HuH-7.5 (cell line): Measurements from ENCODE around the gene CLCN5.

Experiments used
- DNase-seq: peaks from one replicate; pipeline ENCODE4 v3.0.0; 2011; ENCODE audit warnings: low spot score

The CLCN5 gene

DNA sequence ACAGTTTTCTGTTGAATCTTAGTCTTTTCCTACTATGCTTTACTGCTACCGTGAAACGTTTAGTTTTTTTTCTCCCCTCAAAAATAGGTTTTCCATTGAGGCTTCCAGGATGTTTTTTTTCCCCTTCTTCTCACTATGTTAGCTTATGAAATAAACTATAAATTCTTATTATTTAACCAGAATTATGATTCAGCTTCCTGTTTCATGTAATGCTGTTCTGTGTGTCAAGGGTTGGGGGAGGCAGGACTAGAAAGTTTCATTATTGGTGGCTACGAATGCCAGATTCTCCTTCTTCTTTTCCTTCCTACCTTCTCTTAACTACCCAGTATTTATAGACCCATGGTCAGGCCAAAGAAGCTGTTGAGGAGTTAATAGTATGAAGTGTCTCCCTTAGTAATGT is 11.8 kb downstream of the CLCN5 start:
- no peak for DNase-seq

DNA sequence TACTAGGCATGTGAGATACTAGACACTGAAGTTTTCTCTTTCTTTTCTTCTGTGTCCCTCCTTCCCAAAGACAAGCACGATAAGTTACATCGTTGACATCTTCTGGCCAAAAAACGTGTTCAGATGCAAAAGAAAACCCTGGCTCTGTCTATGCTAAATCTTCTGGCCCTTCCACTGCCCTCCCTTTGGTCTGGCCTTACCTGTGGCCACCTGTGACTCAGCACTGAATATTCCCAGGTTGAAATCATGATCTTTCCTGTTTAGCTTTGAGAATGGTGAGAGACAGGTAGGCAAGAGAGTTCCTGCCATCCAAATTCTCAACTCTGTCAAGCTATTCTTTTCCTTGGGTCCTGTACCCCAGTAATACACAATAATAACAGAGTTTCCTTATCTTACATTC is 12.3 kb downstream of the CLCN5 start:
- DNase-seq: no peak

DNA sequence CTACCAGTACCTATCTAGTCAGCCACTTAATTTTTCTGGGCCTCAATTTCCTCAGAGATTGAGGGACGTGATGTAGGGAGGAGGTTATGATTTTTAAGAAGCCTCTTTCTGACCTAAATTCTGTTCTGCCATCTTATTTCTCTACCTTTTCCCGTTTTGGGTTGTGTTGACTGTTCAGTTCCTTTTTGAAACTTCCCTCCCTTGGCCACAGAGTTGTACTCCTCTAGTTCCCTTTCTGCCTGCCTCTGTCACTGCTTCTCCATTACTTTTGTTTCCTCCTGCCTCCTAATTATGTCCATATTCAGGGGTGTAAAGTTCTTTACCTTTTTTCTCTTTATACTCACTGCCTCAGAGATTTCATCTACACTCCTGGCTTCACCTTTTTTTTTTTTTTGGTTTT is 25.4 kb downstream of the CLCN5 start:
- DNase-seq: no peak

GRCh38 chrX:49949961-49950360 is 27.6 kb downstream of the CLCN5 start:
- DNase-seq: no peak

GRCh38 chrX:49951524-49952193 is 29.3 kb downstream of the CLCN5 start:
- DNase-seq: no peak

DNA sequence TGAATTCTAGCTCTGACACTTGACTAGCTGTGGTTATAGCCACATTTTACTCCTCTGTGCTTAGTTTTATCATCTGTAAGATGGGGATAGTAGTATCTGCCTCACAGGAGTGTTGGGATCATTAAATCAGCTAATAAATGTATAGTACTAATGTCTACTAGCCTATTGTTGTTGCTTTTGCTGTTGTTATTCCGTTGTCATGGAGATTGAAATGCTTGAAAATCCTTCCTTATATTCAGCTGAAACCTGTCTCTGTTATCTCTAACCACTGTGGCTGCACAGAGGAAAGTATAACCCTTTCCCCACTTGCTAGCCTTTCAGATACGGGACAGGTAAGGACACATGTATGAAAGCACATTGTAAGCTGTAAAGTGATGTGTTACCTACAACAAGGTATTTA is 33.9 kb downstream of the CLCN5 start:
- no peak for DNase-seq

DNA sequence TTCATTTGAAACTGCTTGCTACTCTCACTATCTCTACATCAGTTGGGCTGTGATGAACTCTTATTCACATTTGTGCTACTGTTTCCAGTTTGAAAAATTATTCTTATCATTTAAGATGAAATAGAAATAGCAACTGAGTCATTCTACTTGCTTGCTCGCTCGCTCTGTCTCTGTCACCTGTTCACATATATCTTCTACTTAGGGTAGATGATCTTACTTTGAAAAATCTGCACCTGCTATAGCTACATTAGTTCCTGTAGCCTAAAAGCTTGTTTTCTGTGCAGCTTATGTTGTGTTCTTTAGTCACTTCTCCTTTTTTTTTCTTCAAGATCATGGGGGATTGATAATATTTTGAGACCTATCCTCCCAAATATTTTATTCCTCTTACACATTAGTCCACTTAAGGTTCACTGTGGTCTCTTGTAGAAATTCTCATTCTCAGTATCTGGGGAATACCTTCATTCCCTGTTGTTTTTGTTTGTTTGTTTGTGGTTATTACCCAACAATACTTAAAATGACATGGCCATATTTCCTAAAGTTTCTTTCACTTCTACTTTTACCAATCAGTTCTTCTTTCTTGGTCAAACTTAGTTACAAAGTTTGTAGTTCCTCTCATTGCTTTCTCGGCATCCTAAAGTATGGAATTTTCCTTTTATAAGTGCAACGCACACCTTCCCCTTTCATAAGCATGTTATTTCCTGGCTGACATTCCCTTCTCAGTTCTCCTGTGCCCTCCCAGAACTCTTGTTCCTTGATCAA is 36.5 kb downstream of the CLCN5 start:
- no peak for DNase-seq

DNA sequence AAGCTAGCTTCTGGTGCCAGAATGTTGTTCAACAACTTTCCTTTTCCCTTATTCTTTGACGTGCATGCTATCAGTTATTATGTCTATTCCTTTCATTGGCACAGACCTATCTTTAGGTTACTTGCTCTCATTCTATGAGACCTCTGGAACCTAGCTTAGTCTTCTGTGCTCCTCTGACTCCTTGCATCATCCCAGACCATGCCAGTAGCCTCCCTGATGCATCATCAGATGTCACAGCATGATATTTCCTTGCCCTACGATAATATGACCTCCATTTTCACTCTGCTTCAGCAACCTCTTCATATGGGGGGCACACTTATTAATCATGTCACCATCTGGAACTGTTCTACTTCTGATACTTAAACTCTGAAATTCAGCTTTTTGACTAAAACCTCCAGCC is 37.2 kb downstream of the CLCN5 start:
- DNase-seq: no peak

DNA sequence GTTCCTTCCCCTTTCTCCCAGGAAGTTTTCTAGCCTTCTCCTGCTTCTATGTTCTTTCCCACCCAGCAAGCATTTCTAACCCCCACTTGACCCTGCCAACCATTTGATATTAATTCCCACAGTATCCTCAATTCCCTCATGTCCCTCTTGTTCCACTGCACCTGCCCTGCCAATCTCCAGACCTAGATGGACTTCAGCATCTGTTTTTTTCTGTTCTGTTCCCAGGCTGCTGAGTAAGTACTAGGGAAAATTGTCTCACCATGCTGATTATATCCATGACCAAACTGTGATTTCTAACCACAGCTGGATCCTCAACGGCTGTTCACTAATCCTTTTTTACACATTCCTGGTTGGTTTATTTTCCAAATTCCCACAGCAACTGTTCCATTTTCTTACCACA is 37.7 kb downstream of the CLCN5 start:
- DNase-seq: no peak

DNA sequence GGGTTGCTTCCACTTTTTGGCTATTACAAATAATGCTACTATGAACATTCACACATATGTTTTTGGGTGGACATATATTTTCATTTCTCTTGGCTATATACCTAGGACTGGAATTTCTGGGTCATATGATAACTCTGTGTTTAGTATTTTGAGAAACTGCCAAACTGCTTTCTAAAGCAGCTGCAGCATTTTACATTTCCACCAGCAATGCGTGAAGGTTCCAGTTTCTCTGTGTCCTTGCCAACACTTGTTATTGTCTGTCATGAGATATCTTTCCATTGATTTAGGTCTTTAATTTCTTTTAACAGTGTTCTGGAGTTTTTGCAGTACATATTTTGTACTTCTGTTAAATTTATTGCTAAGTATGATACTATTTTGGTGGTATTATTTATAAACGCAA is 48.3 kb downstream of the CLCN5 start:
- no peak for DNase-seq

- no peak for DNase-seq
Observed at GRCh38 chrX:49972328-49972860, 50.0 kb downstream of the CLCN5 start.

DNA sequence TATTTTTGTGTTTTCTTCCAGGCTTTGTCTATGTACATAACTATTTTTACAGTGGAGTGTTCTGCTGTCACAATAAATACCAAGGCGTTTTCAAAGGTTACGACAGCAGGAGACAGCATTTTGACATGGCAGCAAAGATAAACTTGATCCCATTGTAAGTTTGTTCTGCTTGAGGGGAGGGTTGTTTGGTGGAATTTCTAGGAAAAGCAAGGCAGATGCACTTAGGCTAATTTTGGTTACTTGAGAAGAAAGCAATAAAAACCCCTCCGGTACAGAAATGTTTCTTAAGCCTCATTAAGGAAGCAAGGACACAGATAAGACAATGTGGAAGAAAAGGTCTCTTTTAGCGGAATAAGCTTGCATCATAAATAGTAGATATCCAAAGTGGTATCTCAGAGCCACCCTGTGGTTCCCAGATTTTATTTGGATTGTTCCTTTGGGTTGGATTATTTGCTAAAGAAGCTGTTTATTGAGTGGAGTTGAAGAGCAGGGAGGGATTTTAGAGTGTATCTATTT is 54.3 kb downstream of the CLCN5 start:
- no peak for DNase-seq

GRCh38 chrX:49977319-49978090 is 55.1 kb downstream of the CLCN5 start:
- no peak for DNase-seq

DNA sequence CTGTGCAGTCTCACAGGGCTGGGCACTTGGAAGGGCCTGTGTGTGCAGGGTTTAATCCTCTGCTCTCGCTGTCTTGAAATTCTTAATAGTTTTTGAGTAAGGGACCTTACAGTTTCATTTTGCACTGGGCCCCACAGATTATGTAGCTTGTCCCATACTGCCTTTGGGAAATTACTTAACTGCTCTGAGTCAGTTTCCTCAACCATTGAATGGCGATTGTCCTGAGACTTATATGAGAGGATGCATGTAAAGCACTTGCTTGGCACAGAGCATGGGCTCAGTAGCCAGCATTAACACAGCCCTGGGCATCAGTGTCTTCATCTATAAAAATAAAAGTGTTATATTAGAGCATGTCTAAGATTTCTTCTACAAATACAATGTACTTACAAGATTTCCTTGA is 55.8 kb downstream of the CLCN5 start:
- no peak for DNase-seq

DNA sequence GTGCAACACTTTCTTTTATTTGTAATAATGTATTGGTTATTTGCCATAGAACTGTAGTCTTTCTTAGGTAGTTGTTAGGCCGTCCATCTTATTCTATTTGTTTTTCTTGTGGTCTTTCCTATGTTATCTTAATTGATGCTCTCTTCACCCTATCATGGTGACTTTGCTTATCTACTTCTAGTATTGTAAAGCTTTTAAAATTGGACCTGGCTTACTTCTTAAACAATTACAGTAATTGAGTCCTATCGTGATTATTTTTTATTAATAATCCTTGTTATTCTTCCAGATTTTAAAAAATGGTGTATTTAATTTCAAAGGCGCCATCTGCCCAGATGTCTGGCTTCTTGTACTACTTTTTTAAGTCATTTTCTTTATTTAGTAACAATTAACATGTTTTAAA is 63.7 kb downstream of the CLCN5 start:
- no peak for DNase-seq

GRCh38 chrX:49987651-49988050 is 65.3 kb downstream of the CLCN5 start:
- no peak for DNase-seq

- DNase-seq: no peak
Observed at GRCh38 chrX:49988143-49988542, 65.7 kb downstream of the CLCN5 start.

GRCh38 chrX:49991758-49992157 is 69.4 kb downstream of the CLCN5 start:
- DNase-seq: no peak

GRCh38 chrX:49992853-49993252 is 70.5 kb downstream of the CLCN5 start:
- DNase-seq: no peak

GRCh38 chrX:49993661-49994060 is 71.3 kb downstream of the CLCN5 start:
- DNase-seq: no peak

DNA sequence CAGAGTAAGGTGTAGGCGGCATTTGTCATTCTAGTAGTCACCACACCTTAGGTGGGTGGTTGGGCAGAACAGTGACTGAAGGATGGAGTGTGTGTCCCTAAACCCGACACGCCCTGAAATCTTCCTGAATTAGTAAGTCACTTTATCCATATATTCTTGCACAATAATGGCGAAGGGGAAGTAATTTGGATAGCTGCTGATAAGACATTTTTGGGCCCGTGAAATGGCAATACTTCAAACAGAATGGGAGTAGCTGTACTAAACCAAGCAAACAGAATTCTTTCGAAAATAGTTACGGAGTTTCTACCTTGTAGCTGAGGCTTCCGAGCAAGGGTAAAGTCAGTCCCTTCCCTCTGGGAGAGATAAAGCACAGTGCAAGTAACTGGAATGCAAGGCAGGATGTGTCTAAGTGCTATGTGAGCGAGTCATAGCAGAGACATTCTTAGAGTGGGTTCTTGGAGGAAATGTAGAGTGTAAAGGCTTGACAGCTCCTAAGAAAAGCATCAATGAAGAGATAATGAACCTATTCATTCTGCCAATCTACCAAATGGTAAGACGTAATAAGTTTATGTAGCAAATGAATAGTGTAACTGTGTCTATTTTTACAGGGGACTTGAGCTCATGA is 72.8 kb downstream of the CLCN5 start:
- no peak for DNase-seq

- no peak for DNase-seq
Observed at GRCh38 chrX:49995795-49996455, 73.5 kb downstream of the CLCN5 start.
